Measurements from ENCODE around the gene ZDHHC22.
"Not testable (repeated sequence)": the region's sequence is repeated elsewhere in the genome, so short reads cannot be mapped to it uniquely, and the experiment has no call there.

Gene ZDHHC22

DNA sequence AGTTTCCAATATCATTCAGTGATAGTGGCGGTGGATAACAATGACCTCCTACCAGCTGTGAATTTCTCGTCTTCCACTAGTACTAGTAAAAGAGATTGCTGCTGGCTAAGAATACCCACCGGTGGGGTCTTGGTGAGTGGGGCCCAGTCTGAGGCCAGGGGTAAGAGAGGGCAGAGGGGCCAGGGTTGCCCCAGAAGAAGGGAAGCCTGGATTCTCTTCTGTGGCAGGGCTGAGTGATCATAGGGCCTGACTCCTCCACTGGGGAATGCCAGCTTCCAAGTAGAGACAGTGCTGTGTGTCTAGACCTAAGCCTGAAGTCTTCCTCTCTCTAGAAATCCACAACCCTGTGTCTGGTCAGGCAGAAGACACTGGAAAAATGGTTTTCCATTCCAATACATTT is 34.3 kb upstream of the ZDHHC22 start:
- no peak for DNase-seq
- Histone ChIP-seq H3K27ac (ENCODE audit: insufficient read depth in 1 of 2, low read depth in 1 of 2, low read length in 2 of 2, poor library complexity in 1 of 2, severe bottlenecking in 2 of 2) (no peak overlapping the region), H3K4me3 (ENCODE audit: control insufficient read depth in 1 of 7, extremely low read depth in 1 of 7, insufficient read depth in 4 of 7, low read depth in 2 of 7, low read length in 6 of 7) (no peak overlapping the region), H3K27me3 (replicated peaks in 2 of 5; ENCODE audit: control insufficient read depth in 4 of 5, insufficient read depth in 5 of 5, low read length in 4 of 5) (peaks cover 0 to 2% (median 0%) of the 10 kb centered on the region in 5 experiments), H3K9me3 (ENCODE audit: control extremely low read depth in 1 of 5, control insufficient read depth in 4 of 5, insufficient read depth in 2 of 5, low read depth in 1 of 5, low read length in 4 of 5) (peaks cover 0 to 3% (median 0%) of the 10 kb centered on the region in 5 experiments), H3K36me3 (ENCODE audit: control insufficient read depth in 4 of 4, insufficient read depth in 4 of 4, low read length in 3 of 4) (no peaks in the 10 kb centered on the region), H3K4me1 (ENCODE audit: control extremely low read depth in 1 of 4, control insufficient read depth in 4 of 4, insufficient read depth in 4 of 4, low read length in 3 of 4) (no peaks in the 10 kb centered on the region)
- no CpG with 5 or more reads among the region's 3 CpGs for WGBS (ENCODE audit: insufficient coverage)
- ChIA-PET CTCF (no interaction called here), POLR2A (no interaction called here)

DNA sequence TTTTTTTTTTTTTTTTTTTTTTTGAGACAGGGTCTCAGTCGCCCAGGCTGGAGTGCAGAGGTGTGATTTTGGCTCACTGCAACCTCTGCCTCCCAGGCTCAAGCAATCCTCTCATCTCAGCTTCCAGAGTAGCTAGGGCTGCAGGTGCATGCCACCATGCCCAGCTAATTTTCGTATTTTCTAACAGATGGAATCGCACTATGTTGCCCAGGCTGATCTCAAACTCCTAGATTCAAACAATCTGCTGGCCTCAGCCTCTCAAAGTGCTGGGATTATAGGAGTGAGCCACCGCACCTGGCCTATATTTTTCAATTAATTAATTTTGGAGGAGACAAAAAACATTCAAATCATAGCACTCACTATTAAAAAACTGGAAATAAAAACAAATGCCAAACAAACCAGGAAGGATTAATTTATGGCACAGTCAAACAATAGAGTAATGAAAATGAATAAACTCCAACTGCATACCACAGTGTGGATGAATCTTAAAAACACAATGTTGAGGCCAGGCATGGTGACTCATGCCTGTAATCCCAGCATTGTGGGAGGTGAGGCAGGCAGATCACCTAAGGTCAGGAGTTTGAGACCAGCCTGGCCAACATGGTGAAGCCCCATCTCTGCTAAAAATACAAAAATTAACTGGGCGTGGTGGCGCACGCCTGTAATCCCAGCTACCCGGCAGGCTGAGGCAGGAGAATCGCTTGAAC is 32.5 kb upstream of the ZDHHC22 start:
- CTCF ChIA-PET; H3K27ac ChIP-seq (ENCODE audit: insufficient read depth in 1 of 2, low read depth in 1 of 2, low read length in 2 of 2, poor library complexity in 1 of 2, severe bottlenecking in 2 of 2); DNase-seq; H3K4me3 ChIP-seq (ENCODE audit: control insufficient read depth in 1 of 7, extremely low read depth in 1 of 7, insufficient read depth in 4 of 7, low read depth in 2 of 7, low read length in 6 of 7); H3K27me3 ChIP-seq (replicated peaks in 2 of 5; ENCODE audit: control insufficient read depth in 4 of 5, insufficient read depth in 5 of 5, low read length in 4 of 5); H3K4me1 ChIP-seq (ENCODE audit: control extremely low read depth in 1 of 4, control insufficient read depth in 4 of 4, insufficient read depth in 4 of 4, low read length in 3 of 4); H3K36me3 ChIP-seq (ENCODE audit: control insufficient read depth in 4 of 4, insufficient read depth in 4 of 4, low read length in 3 of 4): not testable (repeated sequence)
- H3K9me3 ChIP-seq (ENCODE audit: control extremely low read depth in 1 of 5, control insufficient read depth in 4 of 5, insufficient read depth in 2 of 5, low read depth in 1 of 5, low read length in 4 of 5) = peaks cover 0 to 14% (median 7%) of the 10 kb centered on the region in 5 experiments
- POLR2A ChIA-PET = interaction anchor here (0.5 kb wide), 1 partner anchor 24 kb away, joined by 3 read pairs; no protein-coding TSS in a partner anchor
- WGBS (ENCODE audit: insufficient coverage) = 96% methylated on average over 7 of the region's 9 CpGs

DNA sequence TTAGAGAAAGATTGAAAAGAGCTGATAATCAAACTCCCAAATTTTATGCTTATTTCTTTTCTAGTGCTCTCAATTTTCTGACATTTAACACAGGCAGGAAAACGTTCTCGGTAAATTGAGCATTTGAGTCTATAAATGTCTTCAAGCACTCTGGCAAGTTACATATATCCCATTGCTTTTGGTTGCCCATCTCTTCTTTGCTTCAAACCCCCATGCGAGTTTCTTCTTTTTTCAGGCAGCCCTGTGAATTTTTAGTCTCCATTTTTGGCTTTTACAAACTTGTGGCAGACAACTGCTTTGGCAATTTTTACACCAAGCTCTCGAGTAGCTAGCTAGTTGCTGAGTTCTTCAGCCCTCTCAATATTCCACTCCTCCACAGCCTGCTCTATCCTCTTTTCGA is 31.3 kb upstream of the ZDHHC22 start:
- 86% methylated on average over 5 of the region's 5 CpGs for WGBS (ENCODE audit: insufficient coverage)
- Histone ChIP-seq H3K4me1 (ENCODE audit: control extremely low read depth in 1 of 4, control insufficient read depth in 4 of 4, insufficient read depth in 4 of 4, low read length in 3 of 4) (no peaks in the 10 kb centered on the region), H3K27me3 (replicated peaks in 2 of 5; ENCODE audit: control insufficient read depth in 4 of 5, insufficient read depth in 5 of 5, low read length in 4 of 5) (peaks cover 0 to 2% (median 2%) of the 10 kb centered on the region in 5 experiments), H3K36me3 (ENCODE audit: control insufficient read depth in 4 of 4, insufficient read depth in 4 of 4, low read length in 3 of 4) (no peaks in the 10 kb centered on the region), H3K4me3 (ENCODE audit: control insufficient read depth in 1 of 7, extremely low read depth in 1 of 7, insufficient read depth in 4 of 7, low read depth in 2 of 7, low read length in 6 of 7) (no peak overlapping the region), H3K27ac (ENCODE audit: insufficient read depth in 1 of 2, low read depth in 1 of 2, low read length in 2 of 2, poor library complexity in 1 of 2, severe bottlenecking in 2 of 2) (no peak overlapping the region), H3K9me3 (ENCODE audit: control extremely low read depth in 1 of 5, control insufficient read depth in 4 of 5, insufficient read depth in 2 of 5, low read depth in 1 of 5, low read length in 4 of 5) (peaks cover 0 to 14% (median 7%) of the 10 kb centered on the region in 5 experiments)
- ChIA-PET POLR2A (interaction anchor here (0.6 kb wide), 1 partner anchor 341 kb away, joined by 5 read pairs; no protein-coding TSS in a partner anchor), CTCF (interaction anchor here (0.9 to 1.1 kb wide), 2 partner anchors 13 to 19 kb away, joined by 3 read pairs; no protein-coding TSS in a partner anchor)
- DNase-seq = no peak

DNA sequence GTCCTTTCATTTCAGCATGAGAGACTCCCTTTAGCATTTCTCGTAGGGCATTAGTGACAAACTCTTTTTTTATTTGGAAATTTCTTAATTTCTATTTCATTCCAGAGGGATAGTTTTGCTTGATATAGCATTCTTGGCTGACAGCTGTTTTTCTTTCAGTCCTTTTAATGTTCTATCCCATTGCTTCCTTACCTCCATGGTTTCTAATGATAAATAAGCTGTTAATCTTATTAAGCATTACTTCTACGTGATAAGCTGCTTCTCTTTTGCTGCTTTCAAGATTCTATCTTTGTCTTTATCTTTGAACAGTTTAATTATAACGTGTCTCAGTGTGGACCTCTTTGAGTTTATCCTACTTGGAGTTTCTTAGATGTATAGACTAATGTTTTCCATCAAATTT is 28.5 kb upstream of the ZDHHC22 start:
- Histone ChIP-seq H3K4me1 (ENCODE audit: control extremely low read depth in 1 of 4, control insufficient read depth in 4 of 4, insufficient read depth in 4 of 4, low read length in 3 of 4) (no peaks in the 10 kb centered on the region), H3K4me3 (ENCODE audit: control insufficient read depth in 1 of 7, extremely low read depth in 1 of 7, insufficient read depth in 4 of 7, low read depth in 2 of 7, low read length in 6 of 7) (no peak overlapping the region), H3K27me3 (replicated peaks in 2 of 5; ENCODE audit: control insufficient read depth in 4 of 5, insufficient read depth in 5 of 5, low read length in 4 of 5) (peaks cover 0 to 2% (median 0%) of the 10 kb centered on the region in 5 experiments), H3K9me3 (ENCODE audit: control extremely low read depth in 1 of 5, control insufficient read depth in 4 of 5, insufficient read depth in 2 of 5, low read depth in 1 of 5, low read length in 4 of 5) (peaks cover 0 to 14% (median 7%) of the 10 kb centered on the region in 5 experiments), H3K36me3 (ENCODE audit: control insufficient read depth in 4 of 4, insufficient read depth in 4 of 4, low read length in 3 of 4) (no peaks in the 10 kb centered on the region), H3K27ac (ENCODE audit: insufficient read depth in 1 of 2, low read depth in 1 of 2, low read length in 2 of 2, poor library complexity in 1 of 2, severe bottlenecking in 2 of 2) (no peak overlapping the region)
- ChIA-PET CTCF (no interaction called here), POLR2A (interaction anchor here (0.5 kb wide), 1 partner anchor 218 kb away, joined by 3 read pairs; no protein-coding TSS in a partner anchor)
- no CpG with 5 or more reads among the region's 3 CpGs for WGBS (ENCODE audit: insufficient coverage)
- peak in 1 of 3 donors; percentile 17 for DNase-seq

DNA sequence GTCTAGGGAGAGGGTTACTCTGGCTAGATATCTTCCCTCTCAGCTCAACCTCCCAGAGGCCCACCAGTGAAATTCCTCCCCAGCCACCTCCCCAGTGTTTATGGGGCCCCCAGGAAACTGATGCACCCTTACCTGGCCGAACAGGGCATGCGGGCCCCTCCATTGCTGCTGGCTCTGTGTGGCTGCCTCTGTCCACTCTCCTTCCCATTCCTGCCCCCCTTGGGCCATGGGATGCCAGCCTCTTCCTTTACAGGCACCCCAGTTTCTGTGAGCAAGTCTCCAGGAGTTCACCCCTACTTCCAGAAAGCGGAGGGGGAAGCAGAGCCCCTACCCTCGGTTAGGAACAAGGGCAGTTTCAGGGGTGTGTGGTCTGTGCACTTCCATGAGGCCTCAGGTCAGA is 19.4 kb upstream of the ZDHHC22 start:
- H3K36me3 ChIP-seq (ENCODE audit: control insufficient read depth in 4 of 4, insufficient read depth in 4 of 4, low read length in 3 of 4) = no peaks in the 10 kb centered on the region
- 78% methylated on average over 3 of the region's 4 CpGs for WGBS (ENCODE audit: insufficient coverage)
- no peak for DNase-seq
- peaks cover 0 to 10% (median 6%) of the 10 kb centered on the region in 5 experiments for H3K27me3 ChIP-seq (replicated peaks in 2 of 5; ENCODE audit: control insufficient read depth in 4 of 5, insufficient read depth in 5 of 5, low read length in 4 of 5)
- H3K9me3 ChIP-seq (ENCODE audit: control extremely low read depth in 1 of 5, control insufficient read depth in 4 of 5, insufficient read depth in 2 of 5, low read depth in 1 of 5, low read length in 4 of 5) = no peaks in the 10 kb centered on the region
- POLR2A ChIA-PET = no interaction called here
- H3K27ac ChIP-seq (ENCODE audit: insufficient read depth in 1 of 2, low read depth in 1 of 2, low read length in 2 of 2, poor library complexity in 1 of 2, severe bottlenecking in 2 of 2) = no peak overlapping the region
- H3K4me1 ChIP-seq (ENCODE audit: control extremely low read depth in 1 of 4, control insufficient read depth in 4 of 4, insufficient read depth in 4 of 4, low read length in 3 of 4) = peaks cover 0 to 9% (median 4%) of the 10 kb centered on the region in 4 experiments
- CTCF ChIA-PET = interaction anchor here (1.1 kb wide), 1 partner anchor 8 kb away, joined by 3 read pairs; no protein-coding TSS in a partner anchor
- no peak overlapping the region for H3K4me3 ChIP-seq (ENCODE audit: control insufficient read depth in 1 of 7, extremely low read depth in 1 of 7, insufficient read depth in 4 of 7, low read depth in 2 of 7, low read length in 6 of 7)

DNA sequence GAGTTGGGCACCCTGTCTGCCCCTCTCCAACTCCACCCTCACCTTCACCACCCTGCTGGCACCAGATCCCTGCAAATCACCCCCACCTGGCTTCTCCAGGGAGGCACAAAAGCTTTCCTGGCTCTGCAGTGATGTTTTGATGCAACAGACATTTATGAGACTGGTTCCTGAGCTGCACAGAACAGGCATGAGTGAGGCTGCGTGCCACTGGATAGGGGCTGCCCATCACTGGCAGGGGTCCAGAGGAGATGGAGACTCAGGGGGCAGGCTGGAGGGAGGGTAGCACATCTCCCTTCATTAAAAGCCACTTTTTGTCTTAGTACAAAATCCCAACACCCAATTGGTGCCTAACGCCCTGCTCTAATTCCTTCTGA is 17.3 kb upstream of the ZDHHC22 start:
- H3K27me3 ChIP-seq (replicated peaks in 2 of 5; ENCODE audit: control insufficient read depth in 4 of 5, insufficient read depth in 5 of 5, low read length in 4 of 5) = peaks cover 0 to 15% (median 9%) of the 10 kb centered on the region in 5 experiments
- H3K27ac ChIP-seq (ENCODE audit: insufficient read depth in 1 of 2, low read depth in 1 of 2, low read length in 2 of 2, poor library complexity in 1 of 2, severe bottlenecking in 2 of 2) = no peak overlapping the region
- DNase-seq = no peak
- H3K4me3 ChIP-seq (ENCODE audit: control insufficient read depth in 1 of 7, extremely low read depth in 1 of 7, insufficient read depth in 4 of 7, low read depth in 2 of 7, low read length in 6 of 7) = no peak overlapping the region
- H3K4me1 ChIP-seq (ENCODE audit: control extremely low read depth in 1 of 4, control insufficient read depth in 4 of 4, insufficient read depth in 4 of 4, low read length in 3 of 4) = peaks cover 0 to 9% (median 4%) of the 10 kb centered on the region in 4 experiments
- WGBS (ENCODE audit: insufficient coverage) = 92% methylated on average over 2 of the region's 2 CpGs
- ChIA-PET CTCF (interaction anchor here (1.4 to 1.9 kb wide), 2 partner anchors 157 to 512 kb away, joined by 3 to 6 read pairs; no protein-coding TSS in a partner anchor), POLR2A (no interaction called here)
- H3K9me3 ChIP-seq (ENCODE audit: control extremely low read depth in 1 of 5, control insufficient read depth in 4 of 5, insufficient read depth in 2 of 5, low read depth in 1 of 5, low read length in 4 of 5) = no peaks in the 10 kb centered on the region
- no peaks in the 10 kb centered on the region for H3K36me3 ChIP-seq (ENCODE audit: control insufficient read depth in 4 of 4, insufficient read depth in 4 of 4, low read length in 3 of 4)
